ENCODE results near the gene TMEM125.

Gene TMEM125

GRCh38 chr1:43305926-43306687, 36.3 kb downstream of the TMEM125 start:
- H3K9ac ChIP-seq (ENCODE audit: insufficient read length) = no peak overlapping the region
- no peak for TF ChIP-seq FOXP2 (optimal IDR thresholded peaks at IDR 0.05; ENCODE audit: control extremely low read depth, extremely low read length, insufficient read depth)
- no peak for TF ChIP-seq POLR2AphosphoS5 (IDR thresholded peaks at IDR 0.05; ENCODE audit: borderline replicate concordance, low read depth, low read length)
- no peak for TF ChIP-seq EZH2 (IDR thresholded peaks at IDR 0.05)

DNA sequence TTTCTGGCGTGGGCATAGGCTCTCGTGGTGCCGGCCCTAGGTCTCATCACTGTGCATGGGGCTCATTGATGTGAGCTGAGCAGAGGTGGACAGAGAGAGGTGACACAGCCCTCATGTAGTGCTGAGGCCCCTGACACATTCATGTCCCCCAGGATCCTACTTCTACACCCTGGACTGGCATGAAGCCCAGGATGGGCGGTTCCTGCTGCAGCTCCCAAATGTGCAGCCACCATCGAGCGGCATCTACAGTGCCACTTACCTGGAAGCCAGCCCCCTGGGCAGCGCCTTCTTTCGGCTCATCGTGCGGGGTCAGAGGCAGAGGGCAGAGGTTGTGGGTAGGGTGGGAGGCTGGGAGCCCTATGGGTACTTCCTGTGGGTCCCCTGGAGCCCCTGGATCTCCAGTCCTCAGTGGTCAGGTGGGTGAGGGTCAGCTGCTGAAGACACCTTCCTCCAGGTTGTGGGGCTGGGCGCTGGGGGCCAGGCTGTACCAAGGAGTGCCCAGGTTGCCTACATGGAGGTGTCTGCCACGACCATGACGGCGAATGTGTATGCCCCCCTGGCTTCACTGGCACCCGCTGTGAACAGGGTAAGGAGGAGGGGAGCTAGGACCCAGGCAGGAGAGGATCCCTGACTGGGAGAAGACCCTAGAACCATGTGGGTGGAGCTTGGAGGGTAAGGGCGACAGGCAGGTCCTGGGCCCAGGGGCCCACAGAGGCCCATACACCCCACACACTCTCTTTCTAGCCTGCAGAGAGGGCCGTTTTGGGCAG, 37.1 kb downstream of the TMEM125 start:
- Histone ChIP-seq H3K27ac (no peak overlapping the region), H3K9me3 (ENCODE audit: low read depth, low read length) (no peaks in the 10 kb centered on the region), H3K4me3 (no peak overlapping the region), H3K36me3 (ENCODE audit: insufficient read depth, low read length) (no peaks in the 10 kb centered on the region), H3K9ac (ENCODE audit: insufficient read length) (no peak overlapping the region)
- no peak for DNase-seq (ENCODE audit: low read depth, low spot score)
- no peak for TF ChIP-seq EZH2 (IDR thresholded peaks at IDR 0.05)
- TF ChIP-seq FOXP2 (optimal IDR thresholded peaks at IDR 0.05; ENCODE audit: control extremely low read depth, extremely low read length, insufficient read depth) = no peak
- no peak for TF ChIP-seq POLR2AphosphoS5 (IDR thresholded peaks at IDR 0.05; ENCODE audit: borderline replicate concordance, low read depth, low read length)

More at GRCh38 chr1:43305926-43306687, 36.3 kb downstream of the TMEM125 start:
- H3K9me3 ChIP-seq (ENCODE audit: low read depth, low read length) = no peaks in the 10 kb centered on the region
- no peak for DNase-seq (ENCODE audit: low read depth, low spot score)
- no peak overlapping the region for H3K27ac ChIP-seq
- no peak overlapping the region for H3K4me3 ChIP-seq
- no peaks in the 10 kb centered on the region for H3K36me3 ChIP-seq (ENCODE audit: insufficient read depth, low read length)

GRCh38 chr1:43307458-43308158, 37.8 kb downstream of the TMEM125 start:
- H3K4me3 ChIP-seq = no peak overlapping the region
- no peak overlapping the region for H3K9ac ChIP-seq (ENCODE audit: insufficient read length)
- TF ChIP-seq EZH2 (IDR thresholded peaks at IDR 0.05) = no peak
- TF ChIP-seq FOXP2 (optimal IDR thresholded peaks at IDR 0.05; ENCODE audit: control extremely low read depth, extremely low read length, insufficient read depth) = no peak
- TF ChIP-seq POLR2AphosphoS5 (IDR thresholded peaks at IDR 0.05; ENCODE audit: borderline replicate concordance, low read depth, low read length) = no peak
- DNase-seq (ENCODE audit: low read depth, low spot score) = no peak
- no peaks in the 10 kb centered on the region for H3K36me3 ChIP-seq (ENCODE audit: insufficient read depth, low read length)
- no peaks in the 10 kb centered on the region for H3K9me3 ChIP-seq (ENCODE audit: low read depth, low read length)
- no peak overlapping the region for H3K27ac ChIP-seq

DNA sequence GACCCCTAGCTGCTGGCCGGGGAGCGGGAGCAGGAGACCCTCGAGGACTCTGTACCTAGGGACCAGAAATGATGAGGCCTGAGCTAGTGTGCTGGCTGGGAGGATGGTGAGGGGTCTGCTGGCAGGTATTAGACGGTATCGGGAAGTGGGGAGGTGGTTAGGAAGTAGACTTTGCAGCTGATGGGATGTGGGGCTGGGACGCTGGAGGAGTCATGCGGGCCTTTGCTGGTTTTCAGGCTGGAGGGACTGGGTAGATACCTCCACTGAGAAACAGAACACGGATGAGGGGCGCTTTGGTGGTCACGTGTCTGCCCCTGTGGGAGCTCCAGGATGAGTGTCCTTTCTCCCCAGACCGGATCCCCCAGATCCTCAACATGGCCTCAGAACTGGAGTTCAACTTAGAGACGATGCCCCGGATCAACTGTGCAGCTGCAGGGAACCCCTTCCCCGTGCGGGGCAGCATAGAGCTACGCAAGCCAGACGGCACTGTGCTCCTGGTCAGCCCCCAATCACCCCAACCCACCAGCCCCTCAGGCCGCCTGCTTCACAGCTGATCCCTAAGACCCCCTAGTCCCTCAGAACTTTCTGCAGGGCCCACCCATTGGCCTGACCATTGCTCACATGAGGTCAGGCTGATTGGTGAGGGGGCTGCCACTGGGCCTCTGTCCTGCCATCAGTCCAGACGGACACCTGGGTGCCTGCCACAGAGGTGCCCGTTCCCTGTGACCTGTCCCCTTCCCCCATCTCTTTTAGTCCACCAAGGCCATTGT, 39.0 kb downstream of the TMEM125 start:
- Histone ChIP-seq H3K27ac (no peak overlapping the region), H3K9me3 (ENCODE audit: low read depth, low read length) (no peaks in the 10 kb centered on the region), H3K4me3 (no peak overlapping the region), H3K9ac (ENCODE audit: insufficient read length) (no peak overlapping the region), H3K36me3 (ENCODE audit: insufficient read depth, low read length) (no peaks in the 10 kb centered on the region)
- TF ChIP-seq EZH2 (IDR thresholded peaks at IDR 0.05) = no peak
- no peak for TF ChIP-seq FOXP2 (optimal IDR thresholded peaks at IDR 0.05; ENCODE audit: control extremely low read depth, extremely low read length, insufficient read depth)
- TF ChIP-seq POLR2AphosphoS5 (IDR thresholded peaks at IDR 0.05; ENCODE audit: borderline replicate concordance, low read depth, low read length) = no peak
- DNase-seq (ENCODE audit: low read depth, low spot score) = no peak

DNA sequence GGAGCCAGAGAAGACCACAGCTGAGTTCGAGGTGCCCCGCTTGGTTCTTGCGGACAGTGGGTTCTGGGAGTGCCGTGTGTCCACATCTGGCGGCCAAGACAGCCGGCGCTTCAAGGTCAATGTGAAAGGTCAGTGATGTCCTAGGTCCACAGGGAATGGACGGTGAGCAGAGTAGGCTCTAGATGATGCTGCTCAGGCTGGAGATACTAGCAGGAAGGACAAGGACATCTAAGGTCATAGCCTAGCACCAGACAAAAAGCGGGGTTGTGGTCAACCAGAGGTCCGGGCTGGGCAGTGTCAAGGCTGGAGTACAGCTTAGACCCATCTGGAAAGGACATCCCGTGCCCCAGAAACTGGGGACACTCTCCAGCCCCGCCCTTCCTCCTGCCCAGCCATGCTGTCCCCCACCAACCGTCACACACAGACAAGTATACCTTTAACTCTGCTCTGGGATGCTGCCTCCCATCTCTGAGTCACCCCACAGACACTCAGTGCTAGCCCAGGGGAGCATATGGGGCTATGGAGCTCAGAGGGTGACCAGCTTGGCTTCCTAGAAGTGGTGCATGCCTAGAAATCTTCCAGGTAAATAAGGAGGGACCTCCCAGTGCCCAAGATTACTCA, 39.7 kb downstream of the TMEM125 start:
- no peak overlapping the region for H3K4me3 ChIP-seq
- H3K9me3 ChIP-seq (ENCODE audit: low read depth, low read length) = no peaks in the 10 kb centered on the region
- no peak for DNase-seq (ENCODE audit: low read depth, low spot score)

DNA sequence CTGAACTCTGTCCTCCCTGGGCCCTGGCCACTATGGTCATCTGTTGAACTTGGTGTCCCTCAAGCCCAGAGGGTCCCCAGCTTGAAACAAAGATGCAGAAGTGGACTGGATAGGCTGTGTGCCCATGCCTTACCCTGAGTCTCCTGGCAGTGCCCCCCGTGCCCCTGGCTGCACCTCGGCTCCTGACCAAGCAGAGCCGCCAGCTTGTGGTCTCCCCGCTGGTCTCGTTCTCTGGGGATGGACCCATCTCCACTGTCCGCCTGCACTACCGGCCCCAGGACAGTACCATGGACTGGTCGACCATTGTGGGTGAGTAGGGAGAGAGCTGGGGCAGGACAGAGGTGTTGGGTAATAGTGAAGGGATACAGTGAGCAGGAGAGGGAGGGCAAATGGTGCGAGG, 41.7 kb downstream of the TMEM125 start:
- H3K27ac ChIP-seq = no peak overlapping the region
- H3K9me3 ChIP-seq (ENCODE audit: low read depth, low read length) = no peaks in the 10 kb centered on the region
- no peak overlapping the region for H3K9ac ChIP-seq (ENCODE audit: insufficient read length)
- no peak overlapping the region for H3K4me3 ChIP-seq
- no peak for DNase-seq (ENCODE audit: low read depth, low spot score)
- TF ChIP-seq EZH2 (IDR thresholded peaks at IDR 0.05) (no peak), POLR2AphosphoS5 (IDR thresholded peaks at IDR 0.05; ENCODE audit: borderline replicate concordance, low read depth, low read length) (no peak), FOXP2 (optimal IDR thresholded peaks at IDR 0.05; ENCODE audit: control extremely low read depth, extremely low read length, insufficient read depth) (no peak)
- no peaks in the 10 kb centered on the region for H3K36me3 ChIP-seq (ENCODE audit: insufficient read depth, low read length)

More for the DNA sequence above, 39.7 kb downstream of the TMEM125 start:
- TF ChIP-seq POLR2AphosphoS5 (IDR thresholded peaks at IDR 0.05; ENCODE audit: borderline replicate concordance, low read depth, low read length) (no peak), EZH2 (IDR thresholded peaks at IDR 0.05) (no peak), FOXP2 (optimal IDR thresholded peaks at IDR 0.05; ENCODE audit: control extremely low read depth, extremely low read length, insufficient read depth) (no peak)
- H3K27ac ChIP-seq = no peak overlapping the region
- no peak overlapping the region for H3K9ac ChIP-seq (ENCODE audit: insufficient read length)
- no peaks in the 10 kb centered on the region for H3K36me3 ChIP-seq (ENCODE audit: insufficient read depth, low read length)

DNA sequence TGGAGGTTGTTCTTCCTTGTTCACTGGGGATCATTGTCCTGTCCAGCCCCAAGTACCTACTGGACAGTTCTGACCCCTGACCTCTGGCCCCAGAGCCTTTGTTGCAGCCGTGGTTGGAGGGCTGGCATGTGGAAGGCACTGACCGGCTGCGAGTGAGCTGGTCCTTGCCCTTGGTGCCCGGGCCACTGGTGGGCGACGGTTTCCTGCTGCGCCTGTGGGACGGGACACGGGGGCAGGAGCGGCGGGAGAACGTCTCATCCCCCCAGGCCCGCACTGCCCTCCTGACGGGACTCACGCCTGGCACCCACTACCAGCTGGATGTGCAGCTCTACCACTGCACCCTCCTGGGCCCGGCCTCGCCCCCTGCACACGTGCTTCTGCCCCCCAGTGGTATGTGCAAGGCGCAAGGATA, 42.4 kb downstream of the TMEM125 start:
- H3K9ac ChIP-seq (ENCODE audit: insufficient read length) = no peak overlapping the region
- no peak overlapping the region for H3K4me3 ChIP-seq
- H3K27ac ChIP-seq = no peak overlapping the region
- H3K36me3 ChIP-seq (ENCODE audit: insufficient read depth, low read length) = no peaks in the 10 kb centered on the region
- H3K9me3 ChIP-seq (ENCODE audit: low read depth, low read length) = no peaks in the 10 kb centered on the region
- no peak for TF ChIP-seq EZH2 (IDR thresholded peaks at IDR 0.05)
- TF ChIP-seq FOXP2 (optimal IDR thresholded peaks at IDR 0.05; ENCODE audit: control extremely low read depth, extremely low read length, insufficient read depth) = no peak
- no peak for TF ChIP-seq POLR2AphosphoS5 (IDR thresholded peaks at IDR 0.05; ENCODE audit: borderline replicate concordance, low read depth, low read length)
- no peak for DNase-seq (ENCODE audit: low read depth, low spot score)

All from SK-N-MC (cell line).